GM18909 (cell line): ENCODE results near the gene NDUFV2.
A peak's percentile ranks its signal among the peaks of the same experiment; 100 is the strongest.

Experiments
- ATAC-seq: cut with Tn5 transposase; IDR thresholded peaks from one replicate; pipeline ENCODE4 v1.9.1; 2021; ENCODE audit warnings: mild to moderate bottlenecking; ENCODE audit not compliant: unreplicated experiment, poor library complexity

The NDUFV2 gene

GRCh38 chr18:9113468-9114149 lies 11.1 kb downstream of the NDUFV2 start:
- ATAC-seq = no peak

GRCh38 chr18:9115984-9116383 lies 13.5 kb downstream of the NDUFV2 start:
- no peak for ATAC-seq

GRCh38 chr18:9117980-9118841 lies 15.7 kb downstream of the NDUFV2 start:
- ATAC-seq = no peak

GRCh38 chr18:9120796-9121195 lies 18.3 kb downstream of the NDUFV2 start:
- no peak for ATAC-seq

GRCh38 chr18:9123520-9123919 lies 21.0 kb downstream of the NDUFV2 start:
- ATAC-seq = no peak

GRCh38 chr18:9124824-9125223 lies 22.3 kb downstream of the NDUFV2 start:
- no peak for ATAC-seq

- ATAC-seq = no peak
These were observed 23.8 kb downstream of the NDUFV2 start for GRCh38 chr18:9126337-9126736.

GRCh38 chr18:9130195-9130594 lies 27.7 kb downstream of the NDUFV2 start:
- ATAC-seq = no peak

GRCh38 chr18:9130806-9131205 lies 28.3 kb downstream of the NDUFV2 start:
- no peak for ATAC-seq

GRCh38 chr18:9132628-9133027 lies 30.1 kb downstream of the NDUFV2 start:
- ATAC-seq = no peak

- ATAC-seq = no peak
These were observed 30.7 kb downstream of the NDUFV2 start for GRCh38 chr18:9133225-9133624.

- no peak for ATAC-seq
These were observed 32.8 kb downstream of the NDUFV2 start for GRCh38 chr18:9135081-9135911.

- peak; percentile 32 for ATAC-seq
These were observed 33.4 kb downstream of the NDUFV2 start for GRCh38 chr18:9135912-9136314.

- ATAC-seq = peak; percentile 76
These were observed 34.0 kb downstream of the NDUFV2 start, which contains the start of gene ANKRD12 for GRCh38 chr18:9136315-9137155. ANKRD12 (plus strand) TSS chr18:9136781; CDS start chr18:9182433, 45,652 bp downstream.

GRCh38 chr18:9137168-9138066 lies 34.9 kb downstream of the NDUFV2 start:
- peak; percentile 43 for ATAC-seq

GRCh38 chr18:9139400-9140039 lies 37.0 kb downstream of the NDUFV2 start:
- ATAC-seq = no peak

GRCh38 chr18:9140381-9140780 lies 37.9 kb downstream of the NDUFV2 start:
- no peak for ATAC-seq

- ATAC-seq = no peak
These were observed 38.5 kb downstream of the NDUFV2 start for GRCh38 chr18:9140984-9141383.
